Measurements from ENCODE around the gene PHLDB3.

PHLDB3 gene

DNA sequence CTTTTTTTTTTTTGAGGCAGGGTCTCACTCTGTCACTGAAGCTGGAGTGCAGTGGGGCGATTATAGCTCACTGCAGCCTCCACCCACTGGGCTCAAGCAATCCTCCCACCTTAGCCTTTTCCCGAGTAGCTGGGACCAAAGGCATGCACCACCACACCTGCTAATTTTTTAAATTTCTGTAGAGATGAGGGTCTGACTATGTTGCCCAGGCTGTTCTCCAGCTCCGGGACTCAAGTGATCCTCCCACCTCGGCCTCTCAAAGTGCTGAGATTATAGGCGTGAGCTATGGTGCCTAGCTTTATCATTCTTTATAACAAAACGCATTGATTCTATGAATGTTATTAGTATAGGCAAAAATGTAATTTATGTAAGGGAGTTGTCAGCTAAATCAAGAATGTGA lies 21.3 kb downstream of the PHLDB3 start:
- no peak overlapping the region for H3K4me3 ChIP-seq (ENCODE audit: low read length)
- TF ChIP-seq, protein P1, sequence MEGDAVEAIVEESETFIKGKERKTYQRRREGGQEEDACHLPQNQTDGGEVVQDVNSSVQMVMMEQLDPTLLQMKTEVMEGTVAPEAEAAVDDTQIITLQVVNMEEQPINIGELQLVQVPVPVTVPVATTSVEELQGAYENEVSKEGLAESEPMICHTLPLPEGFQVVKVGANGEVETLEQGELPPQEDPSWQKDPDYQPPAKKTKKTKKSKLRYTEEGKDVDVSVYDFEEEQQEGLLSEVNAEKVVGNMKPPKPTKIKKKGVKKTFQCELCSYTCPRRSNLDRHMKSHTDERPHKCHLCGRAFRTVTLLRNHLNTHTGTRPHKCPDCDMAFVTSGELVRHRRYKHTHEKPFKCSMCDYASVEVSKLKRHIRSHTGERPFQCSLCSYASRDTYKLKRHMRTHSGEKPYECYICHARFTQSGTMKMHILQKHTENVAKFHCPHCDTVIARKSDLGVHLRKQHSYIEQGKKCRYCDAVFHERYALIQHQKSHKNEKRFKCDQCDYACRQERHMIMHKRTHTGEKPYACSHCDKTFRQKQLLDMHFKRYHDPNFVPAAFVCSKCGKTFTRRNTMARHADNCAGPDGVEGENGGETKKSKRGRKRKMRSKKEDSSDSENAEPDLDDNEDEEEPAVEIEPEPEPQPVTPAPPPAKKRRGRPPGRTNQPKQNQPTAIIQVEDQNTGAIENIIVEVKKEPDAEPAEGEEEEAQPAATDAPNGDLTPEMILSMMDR (conservative IDR thresholded peaks at IDR 0.05; ENCODE audit: low read depth, low read length) = no peak

DNA sequence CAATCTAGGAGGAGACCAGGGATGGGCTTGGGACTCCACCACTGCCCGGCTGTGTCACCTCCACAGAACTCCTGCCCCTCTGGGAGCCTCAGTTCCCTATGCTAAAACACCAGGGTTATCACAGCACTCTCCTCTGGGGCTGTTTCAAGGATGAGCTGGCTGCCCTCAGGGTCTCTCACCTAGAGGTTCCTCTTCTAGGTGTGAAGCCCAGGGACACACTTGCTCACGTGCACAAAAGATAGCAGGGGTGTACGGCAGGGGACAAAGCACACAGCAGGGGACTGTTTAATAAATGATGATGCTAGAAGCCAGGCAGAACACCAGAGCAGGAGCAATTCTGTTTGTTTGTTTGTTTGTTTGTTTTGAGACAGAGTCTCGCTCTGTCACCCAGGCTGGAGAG lies 22.4 kb downstream of the PHLDB3 start:
- no peak for DNase-seq (ENCODE audit: low read depth)
- no peak overlapping the region for H3K4me3 ChIP-seq (ENCODE audit: low read length)
- TF ChIP-seq, protein P1 (conservative IDR thresholded peaks at IDR 0.05; ENCODE audit: low read depth, low read length) = no peak

More for the DNA sequence above, 21.3 kb downstream of the PHLDB3 start:
- no peak for DNase-seq (ENCODE audit: low read depth)

DNA sequence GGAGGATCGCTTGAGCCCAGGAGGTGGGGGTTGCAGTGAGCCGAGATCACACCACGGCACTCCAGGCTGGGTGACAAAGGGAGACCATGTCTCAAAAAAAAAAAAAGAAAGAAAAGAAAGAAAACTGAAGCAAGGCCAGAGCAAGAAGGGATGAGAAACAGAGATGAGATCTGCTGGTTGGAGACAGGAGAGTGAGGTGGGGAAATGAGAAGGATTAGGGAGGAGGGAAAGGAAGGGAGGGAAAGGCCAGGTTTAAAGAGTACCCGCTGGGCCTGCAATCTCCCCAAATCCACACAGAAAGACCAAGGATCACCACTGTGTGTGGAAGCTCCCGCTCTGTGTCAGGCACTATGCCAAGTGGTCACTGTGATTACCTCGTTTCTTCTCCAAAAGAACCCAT lies 22.8 kb downstream of the PHLDB3 start:
- DNase-seq (ENCODE audit: low read depth) = no peak
- no peak overlapping the region for H3K4me3 ChIP-seq (ENCODE audit: low read length)
- TF ChIP-seq, protein P1 (conservative IDR thresholded peaks at IDR 0.05; ENCODE audit: low read depth, low read length) = no peak

DNA sequence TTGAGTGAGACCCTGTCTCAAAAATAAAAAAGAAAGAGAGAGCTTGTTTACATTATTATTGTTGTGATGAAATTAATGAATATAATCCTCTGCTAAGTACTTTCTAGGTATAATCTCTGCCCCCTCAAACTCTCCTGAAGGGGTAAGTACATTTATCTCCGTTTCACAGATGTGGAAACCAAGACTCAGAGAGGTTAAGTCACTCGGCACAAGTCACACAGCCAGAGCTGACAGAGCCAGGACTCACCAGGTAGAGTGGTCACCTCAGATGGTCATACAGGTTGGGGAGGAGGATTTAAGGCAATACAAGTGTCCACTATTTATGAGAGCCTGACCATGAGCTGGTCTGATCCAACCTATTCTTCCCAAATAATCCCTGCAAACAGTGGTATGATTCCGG lies 24.0 kb downstream of the PHLDB3 start:
- no peak for DNase-seq (ENCODE audit: low read depth)
- TF ChIP-seq, protein P1 (conservative IDR thresholded peaks at IDR 0.05; ENCODE audit: low read depth, low read length) = no peak
- no peak overlapping the region for H3K4me3 ChIP-seq (ENCODE audit: low read length)

DNA sequence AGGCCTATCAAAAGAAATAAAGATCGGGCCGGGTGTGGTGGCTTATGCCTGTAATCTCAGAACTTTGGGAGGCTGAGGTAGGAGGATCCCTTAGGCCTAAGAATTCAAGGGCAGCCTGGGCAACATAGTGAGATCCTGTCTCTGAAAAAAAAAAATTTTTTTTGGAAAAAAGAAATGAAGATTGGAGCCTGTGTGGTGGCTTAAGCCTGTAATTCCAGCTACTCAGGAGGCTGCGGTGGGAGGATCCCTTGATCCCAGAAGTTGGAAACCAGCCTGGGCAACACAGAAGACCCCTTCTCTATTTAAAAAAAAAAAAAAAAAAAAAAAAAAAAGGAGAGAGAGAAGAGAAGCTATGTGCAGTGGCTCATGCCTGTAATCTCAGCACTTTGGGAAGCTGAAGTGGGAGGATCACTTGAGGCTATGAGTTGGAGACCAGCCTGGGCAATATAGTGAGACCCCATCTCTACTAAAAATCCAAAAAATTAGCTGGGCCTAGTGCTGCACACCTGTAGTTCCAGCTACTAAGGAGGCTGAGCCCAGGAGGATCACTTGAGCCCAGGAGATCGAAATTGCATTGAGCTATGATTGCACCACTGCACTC lies 24.5 kb downstream of the PHLDB3 start:
- TF ChIP-seq, protein P1 (conservative IDR thresholded peaks at IDR 0.05; ENCODE audit: low read depth, low read length) = no peak
- no peak for DNase-seq (ENCODE audit: low read depth)
- no peak overlapping the region for H3K4me3 ChIP-seq (ENCODE audit: low read length)

DNA sequence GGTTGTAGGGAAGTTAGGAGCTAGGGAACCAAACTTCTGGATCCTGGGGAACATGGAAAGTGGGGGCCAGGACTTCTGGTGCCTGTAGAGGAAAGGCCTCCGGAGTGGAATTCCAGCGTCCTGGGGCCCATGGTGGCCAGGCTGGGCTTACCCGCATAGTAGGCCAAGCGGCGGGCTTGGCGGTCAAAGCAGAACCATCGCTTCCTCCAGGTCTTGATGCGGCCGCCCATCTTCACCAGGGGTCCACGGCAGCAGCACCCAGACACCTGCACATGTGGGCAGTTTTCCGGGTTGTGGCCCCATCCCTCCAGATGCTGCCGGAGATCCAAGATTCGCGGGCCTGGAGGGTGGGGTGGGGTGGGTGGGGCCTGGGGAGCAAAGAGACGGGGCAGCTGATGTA lies 25.3 kb downstream of the PHLDB3 start:
- TF ChIP-seq, protein P1 (conservative IDR thresholded peaks at IDR 0.05; ENCODE audit: low read depth, low read length) = no peak
- H3K4me3 ChIP-seq (ENCODE audit: low read length) = no peak overlapping the region
- no peak for DNase-seq (ENCODE audit: low read depth)

DNA sequence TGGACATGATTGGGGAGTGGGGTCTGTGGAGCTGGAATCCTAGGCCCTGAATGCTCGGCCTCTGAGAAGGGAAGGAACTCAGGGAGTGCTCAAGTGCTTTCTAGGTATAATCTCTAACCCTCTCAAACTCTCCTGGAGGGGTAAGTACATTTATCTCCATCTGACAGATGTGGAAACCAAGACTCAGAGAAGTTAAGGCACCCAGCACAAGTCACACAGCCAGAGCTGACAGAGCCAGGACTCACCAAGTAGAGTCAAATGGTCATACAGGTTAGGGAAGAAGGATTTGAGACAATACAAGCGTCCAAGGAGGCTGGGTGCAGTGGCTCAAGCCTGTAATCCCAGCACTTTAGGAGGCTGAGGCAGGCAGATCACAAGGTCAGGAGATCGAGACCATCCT lies 26.2 kb downstream of the PHLDB3 start:
- no peak overlapping the region for H3K4me3 ChIP-seq (ENCODE audit: low read length)
- DNase-seq (ENCODE audit: low read depth) = no peak
- TF ChIP-seq, protein P1 (conservative IDR thresholded peaks at IDR 0.05; ENCODE audit: low read depth, low read length) = no peak

All from retinal pigment epithelial cell (primary cell).